ENCODE results near the gene ZNF587B.
A peak's percentile ranks its signal among the peaks of the same experiment; 100 is the strongest.
"Not testable (repeated sequence)": the region's sequence is repeated elsewhere in the genome, so short reads cannot be mapped to it uniquely, and the experiment has no call there.

The ZNF587B gene

GRCh38 chr19:57873883-57874799 lies 44.0 kb downstream of the ZNF587B start:
- not testable (repeated sequence) for DNase-seq

GRCh38 chr19:57886046-57886445 lies 55.9 kb downstream of the ZNF587B start:
- no peak for DNase-seq

- DNase-seq: no peak
These were observed 57.3 kb downstream of the ZNF587B start for GRCh38 chr19:57887195-57887941.

GRCh38 chr19:57888107-57888559 lies 58.0 kb downstream of the ZNF587B start:
- no peak for DNase-seq

- peak; percentile 78 for DNase-seq
These were observed 58.6 kb downstream of the ZNF587B start, which contains the start of gene ZNF814 for GRCh38 chr19:57888560-57889231. ZNF814 (minus strand) TSS chr19:57889037; CDS start chr19:57888802, 235 bp downstream.

GRCh38 chr19:57890706-57891105 lies 60.6 kb downstream of the ZNF587B start:
- peak; percentile 6 for DNase-seq
